Right cardiac atrium (tissue), 5 donors: Measurements from ENCODE around the gene GFRAL. TPM values are rescaled to one million over a fixed set of nuclear protein-coding genes. Genes with fewer than 3 reads are reported as not detected.
"Not testable (repeated sequence)": the region's sequence is repeated elsewhere in the genome, so short reads cannot be mapped to it uniquely, and the experiment has no call there.

Source experiments
- ATAC-seq, 2 donors: fragments of 200-7000 bp; cut with Tn5 transposase; one replicate each; pipeline versions ENCODE4 v1.8.0 to v1.9.1; 2020; ENCODE audit warnings: moderate library complexity in 2 of 2, mild to moderate bottlenecking in 1 of 2
- DNase-seq, 3 donors: peaks; one replicate each; pipeline ENCODE4 v3.0.0-alpha.2; 2020
- H3K27ac ChIP-seq: one replicate; pipeline ENCODE4 v1.5.1; 2013; ENCODE audit warnings: mild to moderate bottlenecking, low read length, control low read depth, moderate library complexity
- H3K27me3 ChIP-seq: one replicate; pipeline ENCODE4 v1.6.1; 2013; ENCODE audit not compliant: control insufficient read depth, insufficient read depth
- H3K4me1 ChIP-seq: one replicate; pipeline ENCODE4 v1.6.1; 2013; ENCODE audit warnings: low read length; ENCODE audit not compliant: control insufficient read depth, insufficient read depth
- H3K4me3 ChIP-seq: one replicate; pipeline ENCODE4 v1.5.1; 2013; ENCODE audit warnings: low read length, control low read depth
- H3K9me3 ChIP-seq: one replicate; pipeline ENCODE4 v1.6.1; 2013; ENCODE audit warnings: low read length; ENCODE audit not compliant: control insufficient read depth
- WGBS: extraction: QIAGEN DNeasy Blood & Tissue Kit; methylation state at CpG from one replicate; pipeline ENCODE4 v1.1.7; 2013; 5-methylcytosine and 5-hydroxymethylcytosine counted together
- intact Hi-C, 4 donors: fragments of 100-400 bp; cut with DNase I; formaldehyde crosslinking; loops; one replicate each; pipeline versions ENCODE4 v1.11.0 to v1.14.0; 2022 to 2023
- long read RNA-seq, 4 donors: library from polyadenylated mRNA; unstranded; transcript quantifications; one replicate each; pipeline ENCODE4 v2.0.0, GENCODE V29; 2020 to 2021
- polyA plus RNA-seq: library from polyadenylated mRNA; stranded (reverse); fragments of 200-250 nt; gene quantifications from one replicate; pipeline ENCODE4 v1.2.3, GENCODE V29; 2013
- total RNA-seq, 4 donors: library from RNA; stranded (reverse); fragmentation: NEBNext Ultra II Directional; extraction: Animal tissue kit (Norgen Biotek cat#: 25700); gene quantifications; one replicate each; pipeline ENCODE4 v1.2.1, GENCODE V29; 2021
- donor health status: healthy with polysubstance abuse.
- donor health status: DM: no; HTN: yes; CAD: no.
- donor health status: DM: no; HTN: no; CAD: no.
- donor health status: DM: no; HTN: yes; CAD: no; lungs with severe emphysema.
- donor health status: DM: yes; HTN: yes; CAD: no.

The GFRAL gene, protein sequence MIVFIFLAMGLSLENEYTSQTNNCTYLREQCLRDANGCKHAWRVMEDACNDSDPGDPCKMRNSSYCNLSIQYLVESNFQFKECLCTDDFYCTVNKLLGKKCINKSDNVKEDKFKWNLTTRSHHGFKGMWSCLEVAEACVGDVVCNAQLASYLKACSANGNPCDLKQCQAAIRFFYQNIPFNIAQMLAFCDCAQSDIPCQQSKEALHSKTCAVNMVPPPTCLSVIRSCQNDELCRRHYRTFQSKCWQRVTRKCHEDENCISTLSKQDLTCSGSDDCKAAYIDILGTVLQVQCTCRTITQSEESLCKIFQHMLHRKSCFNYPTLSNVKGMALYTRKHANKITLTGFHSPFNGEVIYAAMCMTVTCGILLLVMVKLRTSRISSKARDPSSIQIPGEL
- not detected for total RNA-seq
- not detected for polyA plus RNA-seq
- long read RNA-seq, donor 1, result 0 reads
- long read RNA-seq, donor 2, result 0 reads
- long read RNA-seq, donor 3, result 0 reads
- long read RNA-seq, donor 4, result 0 reads

DNA sequence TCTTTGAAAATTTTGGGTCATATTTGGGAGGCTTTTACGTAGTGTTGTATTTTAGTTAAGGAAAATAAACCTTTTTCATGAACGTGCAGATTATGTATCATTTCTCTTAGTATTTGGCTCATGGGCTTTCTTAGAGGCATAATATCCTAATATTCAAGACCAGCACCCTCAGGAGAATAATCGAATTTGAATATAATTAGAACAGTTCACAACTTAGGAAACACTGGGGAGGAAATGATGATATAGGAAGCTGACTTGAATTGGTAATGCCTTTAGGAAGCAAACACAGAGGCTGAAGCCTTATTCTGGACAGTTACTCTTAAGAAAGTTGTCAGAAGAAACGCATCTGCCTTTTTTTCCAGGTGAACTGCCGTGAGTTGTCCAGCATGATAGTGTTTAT, at the start of gene GFRAL:
TSS of gene GFRAL (plus strand) at position 301 of the 400 bp plus-strand sequence. CDS start at position 387, 86 bp downstream.
- DNase-seq, result no peak
- no peak within 1 kb of the TSS for H3K27ac ChIP-seq
- no peak within 1 kb of the TSS for H3K4me3 ChIP-seq
- no peaks in the 10 kb centered on the region for H3K4me1 ChIP-seq
- intact Hi-C loops, result no loop called here
- 66% methylated on average over 5 of the region's 5 CpGs for WGBS
- ATAC-seq, result no peak
- H3K9me3 ChIP-seq, result no peaks in the 10 kb centered on the region
- no peaks in the 10 kb centered on the region for H3K27me3 ChIP-seq

- Histone ChIP-seq H3K27me3 (no peaks in the 10 kb centered on the region), H3K4me1 (peaks cover 1% of the 10 kb centered on the region), H3K9me3 (no peaks in the 10 kb centered on the region), H3K4me3 (peak overlapping the region; percentile 18), H3K27ac (no peak overlapping the region)
- intact Hi-C loops, result loop anchor here in 2 of 4 donors (5.0 to 10.0 kb wide), 2 partner anchors 677 to 1015 kb away; no protein-coding TSS in a partner anchor
- ATAC-seq, result peak in 1 of 2 donors; percentile 35
- 49% methylated on average over 5 of the region's 5 CpGs for WGBS
- DNase-seq, result no peak
Measured at GRCh38 chr6:55277646-55278045, 49.6 kb upstream of the GFRAL start.

DNA sequence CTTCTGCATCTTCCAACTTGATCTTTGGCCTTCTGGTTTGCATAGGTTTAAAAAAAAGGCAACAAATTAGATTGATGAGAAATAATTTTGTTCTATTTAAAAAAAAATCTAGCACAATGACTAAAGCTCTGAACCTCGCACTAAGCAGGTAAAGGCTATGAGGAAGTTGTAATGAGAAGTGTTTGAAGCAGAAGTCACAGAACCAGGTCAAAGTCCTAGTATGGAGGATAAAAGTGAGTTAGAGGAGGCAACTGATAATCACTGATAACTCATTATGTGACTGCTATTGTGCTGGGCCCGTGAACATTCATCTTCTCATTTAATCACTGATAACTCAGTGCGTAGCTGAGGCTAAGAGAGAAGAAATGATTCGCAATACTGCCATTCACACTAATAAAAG, 46.1 kb upstream of the GFRAL start:
- peaks cover 1% of the 10 kb centered on the region for H3K4me1 ChIP-seq
- no peaks in the 10 kb centered on the region for H3K9me3 ChIP-seq
- no peak for ATAC-seq
- no peaks in the 10 kb centered on the region for H3K27me3 ChIP-seq
- no peak overlapping the region for H3K27ac ChIP-seq
- 69% methylated on average over 4 of the region's 4 CpGs for WGBS
- H3K4me3 ChIP-seq, result no peak overlapping the region
- no peak for DNase-seq
- intact Hi-C loops, result no loop called here

DNA sequence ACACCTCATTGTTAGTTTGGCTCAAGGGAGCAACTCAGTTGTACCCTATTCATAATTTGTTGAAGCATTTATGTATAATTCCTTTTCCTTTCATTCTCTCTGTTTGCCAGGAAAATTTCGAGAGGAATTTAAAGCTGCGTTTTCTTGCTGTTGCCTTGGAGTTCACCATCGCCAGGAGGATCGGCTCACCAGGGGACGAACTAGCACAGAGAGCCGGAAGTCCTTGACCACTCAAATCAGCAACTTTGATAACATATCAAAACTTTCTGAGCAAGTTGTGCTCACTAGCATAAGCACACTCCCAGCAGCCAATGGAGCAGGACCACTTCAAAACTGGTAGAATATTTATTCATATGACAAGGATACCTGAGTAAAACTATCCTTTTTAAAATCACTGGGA, 45.2 kb upstream of the GFRAL start:
- Histone ChIP-seq H3K9me3 (no peaks in the 10 kb centered on the region), H3K27ac (no peak overlapping the region), H3K4me3 (peak overlapping the region; percentile 10), H3K4me1 (peaks cover 1% of the 10 kb centered on the region), H3K27me3 (no peaks in the 10 kb centered on the region)
- peak in 1 of 2 donors; percentile 63 for ATAC-seq
- intact Hi-C loops, result no loop called here
- DNase-seq, result peak; percentile 16 to 42 (median 25)
- WGBS, result 13% methylated on average over 6 of the region's 6 CpGs

GRCh38 chr6:55286824-55287223, 40.4 kb upstream of the GFRAL start:
- Histone ChIP-seq H3K27ac (no peak overlapping the region), H3K27me3 (no peaks in the 10 kb centered on the region), H3K4me3 (no peak overlapping the region), H3K4me1 (no peaks in the 10 kb centered on the region), H3K9me3 (no peaks in the 10 kb centered on the region)
- 70% methylated on average over 2 of the region's 2 CpGs for WGBS
- DNase-seq, result no peak
- no peak for ATAC-seq
- intact Hi-C loops, result no loop called here

DNA sequence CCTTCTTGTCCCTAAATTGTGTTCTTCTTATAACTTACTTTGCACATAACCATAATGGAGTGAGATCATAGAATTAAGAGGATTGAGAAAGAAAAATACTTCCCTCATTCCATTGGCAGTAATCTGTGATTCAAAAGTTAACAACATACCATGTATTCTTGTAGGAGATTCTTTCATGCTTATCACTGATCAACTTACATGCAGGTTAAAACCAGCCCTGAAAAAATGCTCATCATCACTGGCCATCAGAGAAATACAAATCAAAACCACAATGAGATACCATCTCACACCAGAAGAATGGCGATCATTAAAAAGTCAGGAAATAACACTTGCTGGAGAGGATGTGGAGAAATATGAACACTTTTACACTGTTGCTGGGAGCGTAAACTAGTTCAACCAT, 36.5 kb upstream of the GFRAL start:
- DNase-seq (no peak), ATAC-seq (no peak)
- Histone ChIP-seq H3K27me3 (no peaks in the 10 kb centered on the region), H3K4me1 (no peaks in the 10 kb centered on the region), H3K27ac (no peak overlapping the region), H3K9me3 (no peaks in the 10 kb centered on the region), H3K4me3 (no peak overlapping the region)
- intact Hi-C loops, result no loop called here
- WGBS, result 79% methylated on average over 2 of the region's 2 CpGs

GRCh38 chr6:55293116-55293515, 34.2 kb upstream of the GFRAL start:
- H3K27me3 ChIP-seq, result no peaks in the 10 kb centered on the region
- no peak for ATAC-seq
- no peak overlapping the region for H3K27ac ChIP-seq
- no peak overlapping the region for H3K4me3 ChIP-seq
- no peaks in the 10 kb centered on the region for H3K9me3 ChIP-seq
- DNase-seq, result no peak
- intact Hi-C loops, result no loop called here
- WGBS, result 47% methylated on average over 2 of the region's 2 CpGs
- H3K4me1 ChIP-seq, result no peaks in the 10 kb centered on the region

DNA sequence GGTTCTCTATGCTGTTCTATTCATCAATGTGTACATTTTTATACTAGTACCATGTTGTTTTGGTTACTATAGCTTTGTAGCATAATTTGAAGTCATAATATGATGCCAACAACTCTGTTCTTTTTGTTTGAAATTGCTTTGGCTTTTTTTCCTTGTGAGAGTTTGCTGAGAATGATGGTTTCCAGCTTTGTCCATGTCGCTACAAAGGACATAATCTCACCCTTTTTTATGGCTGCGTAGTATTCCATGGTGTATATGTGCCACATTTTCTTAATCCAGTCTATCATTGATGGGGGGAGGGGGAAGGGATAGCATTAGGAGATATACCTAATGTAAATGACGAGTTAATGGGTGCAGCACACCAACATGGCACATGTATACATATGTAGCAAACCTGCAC, 30.1 kb upstream of the GFRAL start:
- 92% methylated on average over 3 of the region's 3 CpGs for WGBS
- H3K9me3 ChIP-seq, DNase-seq, ATAC-seq, H3K4me3 ChIP-seq, H3K27me3 ChIP-seq, intact Hi-C loops, H3K27ac ChIP-seq, H3K4me1 ChIP-seq: not testable (repeated sequence)

DNA sequence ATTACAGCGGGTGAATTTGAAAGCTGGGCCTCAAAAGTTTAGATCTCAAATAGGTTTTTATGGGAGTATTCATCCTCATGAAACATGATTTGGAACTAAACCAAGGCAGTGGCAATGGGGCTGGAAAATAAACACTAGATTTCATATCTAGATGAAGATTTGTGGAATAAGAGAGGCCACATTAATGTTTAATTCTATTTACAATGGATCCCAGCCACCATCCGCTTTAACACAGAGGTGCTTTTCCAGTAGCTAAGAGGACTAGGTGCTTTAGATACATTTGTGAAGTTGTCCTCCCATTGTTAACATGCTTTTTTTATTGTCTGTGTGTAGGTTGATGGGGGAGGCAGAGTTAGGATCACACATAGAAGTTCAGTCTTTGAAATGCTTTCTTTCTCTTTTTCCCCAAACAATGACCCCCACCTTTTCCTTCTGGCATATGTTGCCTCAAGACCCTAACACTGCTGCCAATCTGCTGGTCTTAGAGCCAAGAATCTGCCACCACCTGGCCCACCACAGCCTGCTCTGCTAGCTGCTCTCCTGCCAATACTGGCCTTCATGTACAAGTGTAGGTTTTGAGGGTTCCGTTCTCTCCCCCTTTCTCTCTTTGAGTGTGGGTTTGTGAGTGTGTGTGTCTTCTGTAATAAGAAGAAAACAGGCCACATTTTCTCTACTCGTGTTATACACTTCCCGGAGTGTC, 27.8 kb upstream of the GFRAL start:
- 82% methylated on average over 5 of the region's 5 CpGs for WGBS
- H3K4me3 ChIP-seq, result no peak overlapping the region
- ATAC-seq (no peak), DNase-seq (no peak)
- no peak overlapping the region for H3K27ac ChIP-seq
- intact Hi-C loops, result no loop called here
- no peaks in the 10 kb centered on the region for H3K9me3 ChIP-seq
- H3K27me3 ChIP-seq, result no peaks in the 10 kb centered on the region
- no peaks in the 10 kb centered on the region for H3K4me1 ChIP-seq

DNA sequence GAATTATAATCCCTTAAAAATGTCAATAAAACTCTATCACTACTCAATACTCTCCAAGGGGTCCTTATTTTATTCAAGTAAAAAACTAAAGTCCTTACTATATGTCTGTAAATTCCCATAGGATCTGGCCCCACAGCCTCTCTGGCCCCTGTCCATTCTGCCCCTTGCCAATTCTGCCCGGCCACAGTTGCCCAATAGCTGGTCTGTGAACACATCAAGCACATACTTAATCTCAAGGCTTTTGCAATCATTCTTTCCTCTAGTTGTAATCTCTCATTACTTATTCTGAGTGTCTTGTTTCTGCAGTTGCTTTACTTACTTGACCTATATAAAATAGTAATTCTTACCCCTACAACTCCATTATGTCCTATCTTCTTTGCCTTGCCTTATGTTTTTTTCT, 22.5 kb upstream of the GFRAL start:
- Histone ChIP-seq H3K27me3 (no peaks in the 10 kb centered on the region), H3K4me1 (no peaks in the 10 kb centered on the region), H3K27ac (no peak overlapping the region), H3K9me3 (no peaks in the 10 kb centered on the region), H3K4me3 (no peak overlapping the region)
- ATAC-seq (no peak), DNase-seq (peak in 1 of 3 donors; percentile 16)
- intact Hi-C loops, result no loop called here
- 67% methylated on average over 1 of the region's 1 CpG for WGBS

GRCh38 chr6:55319961-55320695, 7.1 kb upstream of the GFRAL start:
- Histone ChIP-seq H3K4me1 (no peaks in the 10 kb centered on the region), H3K27me3 (no peaks in the 10 kb centered on the region), H3K9me3 (no peaks in the 10 kb centered on the region), H3K4me3 (no peak overlapping the region), H3K27ac (no peak overlapping the region)
- intact Hi-C loops, result no loop called here
- ATAC-seq, result no peak
- DNase-seq, result no peak
